ENCODE data around the gene SLIT3. TPM values are rescaled to one million over a fixed set of nuclear protein-coding genes. Genes with fewer than 3 reads are reported as not detected.

Gene SLIT3
- total and polyA plus RNA-seq, 8 donors: 1.2 to 24.5 (median 8.6) TPM

GRCh38 chr5:169279125-169279524 is 21.8 kb downstream of the SLIT3 start:
- no peaks in the 10 kb centered on the region for H3K4me1 ChIP-seq
- no peak overlapping the region for H3K4me3 ChIP-seq
- no peak overlapping the region for H3K27ac ChIP-seq
- no peak for DNase-seq
- H3K9me3 ChIP-seq: no peaks in the 10 kb centered on the region
- WGBS, 5 donors: 88 to 98% (median 95%) methylated on average over 2 of the region's 2 CpGs
- H3K36me3 ChIP-seq: no peaks in the 10 kb centered on the region
- H3K27me3 ChIP-seq: no peaks in the 10 kb centered on the region
- TF ChIP-seq EP300 (IDR thresholded peaks at IDR 0.05) (no peak), POLR2AphosphoS5 (IDR thresholded peaks at IDR 0.05) (no peak), CTCF (IDR thresholded peaks at IDR 0.05) (no peak), POLR2A (IDR thresholded peaks at IDR 0.05) (no peak)
- intact Hi-C loops (cut with DNase I; ENCODE audit: low total_unique reads): no loop called here

GRCh38 chr5:169273881-169274280 is 27.1 kb downstream of the SLIT3 start:
- H3K4me3 ChIP-seq: no peak overlapping the region
- no peaks in the 10 kb centered on the region for H3K27me3 ChIP-seq
- no peaks in the 10 kb centered on the region for H3K36me3 ChIP-seq
- DNase-seq: no peak
- intact Hi-C loops (cut with DNase I; ENCODE audit: low total_unique reads): no loop called here
- 84 to 93% (median 91%) methylated on average over 2 of the region's 2 CpGs for WGBS, 5 donors
- no peaks in the 10 kb centered on the region for H3K9me3 ChIP-seq
- TF ChIP-seq POLR2AphosphoS5 (IDR thresholded peaks at IDR 0.05) (no peak), POLR2A (IDR thresholded peaks at IDR 0.05) (no peak), CTCF (IDR thresholded peaks at IDR 0.05) (no peak), EP300 (IDR thresholded peaks at IDR 0.05) (no peak)
- no peaks in the 10 kb centered on the region for H3K4me1 ChIP-seq
- H3K27ac ChIP-seq: no peak overlapping the region

- Histone ChIP-seq H3K36me3 (no peaks in the 10 kb centered on the region), H3K4me3 (no peak overlapping the region), H3K9me3 (no peaks in the 10 kb centered on the region), H3K27me3 (no peaks in the 10 kb centered on the region), H3K27ac (no peak overlapping the region), H3K4me1 (no peaks in the 10 kb centered on the region)
- TF ChIP-seq CTCF (IDR thresholded peaks at IDR 0.05): no peak
- no peak for TF ChIP-seq POLR2AphosphoS5 (IDR thresholded peaks at IDR 0.05)
- no peak for TF ChIP-seq POLR2A (IDR thresholded peaks at IDR 0.05)
- no peak for TF ChIP-seq EP300 (IDR thresholded peaks at IDR 0.05)
- no peak for DNase-seq
- intact Hi-C loops (cut with DNase I; ENCODE audit: low total_unique reads): no loop called here
- 20 to 55% (median 47%) methylated on average over 1 of the region's 1 CpG for WGBS, 5 donors
These were observed 27.5 kb downstream of the SLIT3 start for GRCh38 chr5:169273451-169273850.

- Histone ChIP-seq H3K9me3 (no peaks in the 10 kb centered on the region), H3K4me3 (no peak overlapping the region), H3K27ac (no peak overlapping the region), H3K4me1 (no peaks in the 10 kb centered on the region), H3K27me3 (no peaks in the 10 kb centered on the region), H3K36me3 (no peaks in the 10 kb centered on the region)
- intact Hi-C loops (cut with DNase I; ENCODE audit: low total_unique reads): no loop called here
- no peak for TF ChIP-seq EP300 (IDR thresholded peaks at IDR 0.05)
- no peak for TF ChIP-seq CTCF (IDR thresholded peaks at IDR 0.05)
- no peak for TF ChIP-seq POLR2AphosphoS5 (IDR thresholded peaks at IDR 0.05)
- no peak for TF ChIP-seq POLR2A (IDR thresholded peaks at IDR 0.05)
- DNase-seq: no peak
- WGBS, 5 donors: 82 to 91% (median 87%) methylated on average over 6 to 12 of the region's 12 CpGs
These were observed 28.1 kb downstream of the SLIT3 start for GRCh38 chr5:169272731-169273427.

All from stomach (tissue), 9 donors.